GM12878 (cell line): ENCODE results near the gene PLPP3. TPM values are rescaled to one million over a fixed set of nuclear protein-coding genes. Genes with fewer than 3 reads are reported as not detected.

Experiments
- ATAC-seq: fragments of 200-7000 bp; cut with Tn5 transposase; 3 replicates; pipeline ENCODE4 v1.9.1; 2020; ENCODE audit warnings: mild to moderate bottlenecking, moderate library complexity
- BruUV-seq: library from RNA; stranded (reverse); fragments of 400-500 nt; replicated peaks from 2 replicates; lab custom pipeline; 2021; lab: Mats Ljungman, UMichigan
- CTCF ChIA-PET: fragments of 300-600 bp; sonication (Branson Sonifier 250); formaldehyde crosslinking; extraction: SDS; loops from one replicate; lab custom pipeline; 2021; ENCODE audit warnings: inconsistent platforms; lab: Yijun Ruan, JAX
- POLR2A ChIA-PET: fragments of 350-600 bp; formaldehyde crosslinking; extraction: SDS; loops from one replicate; lab custom pipeline; 2021; ENCODE audit warnings: inconsistent platforms; lab: Charles Lee
- RAD21 ChIA-PET: fragments of 300-600 bp; sonication (Branson Sonifier 250); formaldehyde crosslinking; loops from one replicate; lab custom pipeline; 2023; ENCODE audit warnings: antibody characterized with exemption; ENCODE audit not compliant: unreplicated experiment; lab: Charles Lee
- SMC1A ChIA-PET: fragments of 300-600 bp; sonication (Branson Sonifier 250); formaldehyde crosslinking; loops from one replicate; lab custom pipeline; 2023; ENCODE audit not compliant: unreplicated experiment, uncharacterized antibody; lab: Charles Lee
- DNase-seq: peaks from one replicate; pipeline ENCODE4 v3.0.0-alpha.2; 2011; ENCODE audit warnings: low read depth, low spot score
- FAIRE-seq: peaks from 3 replicates; lab custom pipeline; 2011; peaks lifted over from hg19 to GRCh38; lab: Jason Lieb, UNC
- H2AFZ ChIP-seq: 2 replicates; pipeline ENCODE4 v1.6.0; 2011; ENCODE audit warnings: low read depth, low read length, control low read depth; ENCODE audit not compliant: control insufficient read depth
- H3K27ac ChIP-seq: 2 replicates; pipeline ENCODE4 v1.5.1; 2011; ENCODE audit warnings: control low read depth; ENCODE audit not compliant: control insufficient read depth, insufficient read depth
- H3K27me3 ChIP-seq, 2 experiments: replicated peaks in 1 of 2; 2 replicates each; pipeline versions ENCODE4 v1.6.0 to v1.6.1; 2011; ENCODE audit warnings: low read length in 1 of 2; ENCODE audit not compliant: control insufficient read depth in 2 of 2, insufficient read depth in 2 of 2
- H3K36me3 ChIP-seq, 2 experiments: 2 replicates each; pipeline ENCODE4 v1.5.1; 2011; ENCODE audit warnings: low read length in 1 of 2; ENCODE audit not compliant: control insufficient read depth in 2 of 2, insufficient read depth in 2 of 2
- H3K4me1 ChIP-seq: 2 replicates; pipeline ENCODE4 v1.6.1; 2011; ENCODE audit warnings: mild to moderate bottlenecking, low read length, moderate library complexity, mixed read lengths; ENCODE audit not compliant: control insufficient read depth, insufficient read depth
- H3K4me2 ChIP-seq: 2 replicates; pipeline ENCODE4 v1.6.0; 2011; ENCODE audit warnings: control low read depth; ENCODE audit not compliant: control insufficient read depth, insufficient read depth
- H3K4me3 ChIP-seq: fragments of 200-600 bp; sonication (generic); 2 replicates; pipeline ENCODE4 v1.5.1; 2016
- H3K79me2 ChIP-seq: 2 replicates; pipeline ENCODE4 v1.6.0; 2011; ENCODE audit warnings: low read length; ENCODE audit not compliant: control insufficient read depth, insufficient read depth
- H3K9ac ChIP-seq: 2 replicates; pipeline ENCODE4 v1.8.0; 2011; ENCODE audit warnings: low read length, control low read depth, mixed read lengths; ENCODE audit not compliant: control insufficient read depth, insufficient read depth
- H3K9me3 ChIP-seq: replicated peaks from 3 replicates; pipeline ENCODE4 v1.5.1; 2011; ENCODE audit warnings: mild to moderate bottlenecking, low read length; ENCODE audit not compliant: control insufficient read depth, insufficient read depth
- H4K20me1 ChIP-seq: 2 replicates; pipeline ENCODE4 v1.6.0; 2011; ENCODE audit not compliant: control insufficient read depth, insufficient read depth
- BCL11A ChIP-seq: IDR thresholded peaks from 2 replicates; pipeline ENCODE4 v1.6.1; 2011; ENCODE audit warnings: low read depth, low read length
- CBFB ChIP-seq: IDR thresholded peaks from 2 replicates; pipeline ENCODE4 v1.6.1; 2016; ENCODE audit warnings: antibody characterized with exemption, low read depth
- E4F1 ChIP-seq: fragments of 450-650 bp; IDR thresholded peaks from 2 replicates; pipeline ENCODE4 v1.6.1; 2018; ENCODE audit warnings: borderline replicate concordance, mild to moderate bottlenecking; ENCODE audit not compliant: partially characterized antibody
- MLLT1 ChIP-seq: fragments of 450-650 bp; IDR thresholded peaks from 2 replicates; pipeline ENCODE4 v1.6.1; 2016; ENCODE audit warnings: mild to moderate bottlenecking
- NRF1 ChIP-seq: conservative IDR thresholded peaks from 2 replicates; pipeline ENCODE4 v1.6.1; 2011; ENCODE audit warnings: mild to moderate bottlenecking, low read depth, low read length, improper control_type of control experiment
- POLR2A ChIP-seq: IDR thresholded peaks from 2 replicates; pipeline ENCODE4 v1.6.1; 2011; ENCODE audit warnings: low read depth, mild to moderate bottlenecking, low read length
- RB1 ChIP-seq: fragments of 450-650 bp; formaldehyde crosslinking; IDR thresholded peaks from 2 replicates; pipeline ENCODE4 v1.6.1; 2017; ENCODE audit warnings: mild to moderate bottlenecking, borderline replicate concordance
- SMAD1 ChIP-seq: fragments of 450-650 bp; IDR thresholded peaks from 2 replicates; pipeline ENCODE4 v1.6.1; 2018; ENCODE audit warnings: mild to moderate bottlenecking, low read depth; ENCODE audit not compliant: partially characterized antibody
- SMAD5 ChIP-seq: IDR thresholded peaks from 2 replicates; pipeline ENCODE4 v1.6.1; 2016; ENCODE audit warnings: antibody characterized with exemption, low read depth
- ZBTB33 ChIP-seq: fragments of 450-650 bp; IDR thresholded peaks from 2 replicates; pipeline ENCODE4 v1.6.1; 2017; ENCODE audit warnings: mild to moderate bottlenecking
- ZZZ3 ChIP-seq: IDR thresholded peaks from 2 replicates; pipeline ENCODE4 v1.6.1; 2011; ENCODE audit warnings: low read depth; ENCODE audit not compliant: control insufficient read depth, insufficient read length
- WGBS: methylation state at CpG from one replicate; pipeline ENCODE4 v1.1.6; 2016; ENCODE audit warnings: low lambda C conversion rate; ENCODE audit not compliant: insufficient replicate concordance, insufficient coverage; ENCODE audit errors: missing lambda C conversion rate; 5-methylcytosine and 5-hydroxymethylcytosine counted together
- in situ Hi-C: fragments of 300-500 bp; cut with MboI; formaldehyde crosslinking; loops from 9 replicates; pipeline ENCODE4 v1.14.3; 2018; ENCODE audit warnings: mixed read lengths
- intact Hi-C: fragments of 100-400 bp; cut with micrococcal nuclease; formaldehyde crosslinking; loops from one replicate; pipeline ENCODE4 v1.14.2; 2022; ENCODE audit not compliant: unreplicated experiment
- polyA plus RNA-seq, 11 experiments: library from polyadenylated mRNA; depleted of rRNA in 4 of 11; unstranded in 6 of 11; stranded (reverse) in 5 of 11; fragments of >200 nt; fragmentation: Nextera tagmentation in 4 of 11; fragmentation: Illumina TruSeq in 1 of 11; extraction: Ambion mirVana in 4 of 11; extraction: Trizol in 1 of 11; gene quantifications; 1 replicate in 1 of 11; 2 replicates in 10 of 11; pipeline versions ENCODE4 v1.2.1 to v1.2.3, GENCODE V29; 2011 to 2016; ENCODE audit warnings: inconsistent platforms in 2 of 11, missing spikeins in 2 of 11, low read depth in 1 of 11
- total RNA-seq, 4 experiments: library from RNA; depleted of rRNA in 3 of 4; stranded (reverse); fragments of >200 nt in 3 of 4; fragmentation: Illumina TruSeq in 1 of 4; extraction: Trizol in 1 of 4; gene quantifications; 2 replicates each; pipeline versions ENCODE4 v1.2.1 to v1.2.3, GENCODE V29; 2013 to 2021
- TF ChIP-seq, protein P1 (sequence below): IDR thresholded peaks from 2 replicates; pipeline ENCODE4 v1.6.1; 2012; ENCODE audit warnings: low read depth, low read length, improper control_type of control experiment
- TF ChIP-seq, protein P2 (sequence below): fragments of 450-650 bp; IDR thresholded peaks from 2 replicates; pipeline ENCODE4 v1.6.1; 2017; ENCODE audit warnings: mild to moderate bottlenecking, moderate library complexity

Gene PLPP3
- total and polyA plus RNA-seq, 10 of the 15 experiments (the other 5 are each of a cell fraction or from before 2014, with no cell fraction given): 6.4 to 26.8 (median 9.5) TPM

GRCh38 chr1:56457756-56458375 is 121.5 kb downstream of the PLPP3 start:
- H3K9ac ChIP-seq: no peak overlapping the region
- ChIA-PET POLR2A (interaction anchor here (0.6 to 1.3 kb wide), 5 partner anchors 8 to 106 kb away, joined by 3 to 6 read pairs (median 3); no protein-coding TSS in a partner anchor), CTCF (interaction anchor here (0.9 to 2.2 kb wide), 7 partner anchors 11 to 129 kb away, joined by 3 to 11 read pairs (median 6); no protein-coding TSS in a partner anchor), RAD21 (interaction anchor here (1.1 to 4.7 kb wide), 4 partner anchors 13 to 235 kb away, joined by 3 to 21 read pairs (median 4); no protein-coding TSS in a partner anchor), SMC1A (interaction anchor here (0.9 to 2.3 kb wide), 13 partner anchors 8 to 500 kb away, joined by 3 to 10 read pairs (median 4); no protein-coding TSS in a partner anchor)
- H3K27ac ChIP-seq: no peak overlapping the region
- H3K79me2 ChIP-seq: no peaks in the 10 kb centered on the region
- no peak for FAIRE-seq
- no peak overlapping the region for H2AFZ ChIP-seq
- H3K27me3 ChIP-seq: no peaks in the 10 kb centered on the region
- no peak overlapping the region for H3K4me3 ChIP-seq
- intact Hi-C loops: no loop called here
- ATAC-seq: no peak
- whole genome bisulfite sequencing: 34% methylated on average over 10 of the region's 10 CpGs
- no peaks in the 10 kb centered on the region for H3K9me3 ChIP-seq
- H3K4me2 ChIP-seq: no peak overlapping the region
- H3K36me3 ChIP-seq: no peaks in the 10 kb centered on the region
- H3K4me1 ChIP-seq: no peaks in the 10 kb centered on the region
- in situ Hi-C loops: no loop called here
- no peaks in the 10 kb centered on the region for H4K20me1 ChIP-seq
- no peak for DNase-seq
- no TSS peak for BruUV-seq
- no peak for TF ChIP-seq BCL11A
- no peak for TF ChIP-seq ZBTB33
- TF ChIP-seq ZZZ3: no peak
- no peak for TF ChIP-seq E4F1
- TF ChIP-seq RB1: no peak
- TF ChIP-seq, protein P1, sequence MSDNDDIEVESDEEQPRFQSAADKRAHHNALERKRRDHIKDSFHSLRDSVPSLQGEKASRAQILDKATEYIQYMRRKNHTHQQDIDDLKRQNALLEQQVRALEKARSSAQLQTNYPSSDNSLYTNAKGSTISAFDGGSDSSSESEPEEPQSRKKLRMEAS: no peak
- TF ChIP-seq MLLT1: no peak
- no peak for TF ChIP-seq NRF1
- no peak for TF ChIP-seq POLR2A
- no peak for TF ChIP-seq SMAD5
- TF ChIP-seq, protein P2, sequence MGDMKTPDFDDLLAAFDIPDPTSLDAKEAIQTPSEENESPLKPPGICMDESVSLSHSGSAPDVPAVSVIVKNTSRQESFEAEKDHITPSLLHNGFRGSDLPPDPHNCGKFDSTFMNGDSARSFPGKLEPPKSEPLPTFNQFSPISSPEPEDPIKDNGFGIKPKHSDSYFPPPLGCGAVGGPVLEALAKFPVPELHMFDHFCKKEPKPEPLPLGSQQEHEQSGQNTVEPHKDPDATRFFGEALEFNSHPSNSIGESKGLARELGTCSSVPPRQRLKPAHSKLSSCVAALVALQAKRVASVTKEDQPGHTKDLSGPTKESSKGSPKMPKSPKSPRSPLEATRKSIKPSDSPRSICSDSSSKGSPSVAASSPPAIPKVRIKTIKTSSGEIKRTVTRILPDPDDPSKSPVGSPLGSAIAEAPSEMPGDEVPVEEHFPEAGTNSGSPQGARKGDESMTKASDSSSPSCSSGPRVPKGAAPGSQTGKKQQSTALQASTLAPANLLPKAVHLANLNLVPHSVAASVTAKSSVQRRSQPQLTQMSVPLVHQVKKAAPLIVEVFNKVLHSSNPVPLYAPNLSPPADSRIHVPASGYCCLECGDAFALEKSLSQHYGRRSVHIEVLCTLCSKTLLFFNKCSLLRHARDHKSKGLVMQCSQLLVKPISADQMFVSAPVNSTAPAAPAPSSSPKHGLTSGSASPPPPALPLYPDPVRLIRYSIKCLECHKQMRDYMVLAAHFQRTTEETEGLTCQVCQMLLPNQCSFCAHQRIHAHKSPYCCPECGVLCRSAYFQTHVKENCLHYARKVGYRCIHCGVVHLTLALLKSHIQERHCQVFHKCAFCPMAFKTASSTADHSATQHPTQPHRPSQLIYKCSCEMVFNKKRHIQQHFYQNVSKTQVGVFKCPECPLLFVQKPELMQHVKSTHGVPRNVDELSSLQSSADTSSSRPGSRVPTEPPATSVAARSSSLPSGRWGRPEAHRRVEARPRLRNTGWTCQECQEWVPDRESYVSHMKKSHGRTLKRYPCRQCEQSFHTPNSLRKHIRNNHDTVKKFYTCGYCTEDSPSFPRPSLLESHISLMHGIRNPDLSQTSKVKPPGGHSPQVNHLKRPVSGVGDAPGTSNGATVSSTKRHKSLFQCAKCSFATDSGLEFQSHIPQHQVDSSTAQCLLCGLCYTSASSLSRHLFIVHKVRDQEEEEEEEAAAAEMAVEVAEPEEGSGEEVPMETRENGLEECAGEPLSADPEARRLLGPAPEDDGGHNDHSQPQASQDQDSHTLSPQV: no peak
- TF ChIP-seq CBFB: no peak
- TF ChIP-seq SMAD1: no peak
